HepG2 (cell line): ENCODE data around the gene URAD. TPM values are rescaled to one million over a fixed set of nuclear protein-coding genes. Genes with fewer than 3 reads are reported as not detected.

Source experiments
- ATAC-seq: fragments of 200-7000 bp; cut with Tn5 transposase; 3 replicates; pipeline ENCODE4 v1.9.1; 2020; ENCODE audit warnings: mild to moderate bottlenecking, moderate library complexity
- BruUV-seq: library from RNA; stranded (reverse); fragments of 400-500 nt; replicated peaks from 2 replicates; lab custom pipeline; 2021; lab: Mats Ljungman, UMichigan
- CTCF ChIA-PET: fragments of 300-600 bp; formaldehyde crosslinking; extraction: SDS; loops from one replicate; lab custom pipeline; 2021; ENCODE audit warnings: low total read pairs, inconsistent platforms, low intra/inter-chr PET ratio; lab: Yijun Ruan, JAX
- POLR2A ChIA-PET: fragments of 350-600 bp; sonication (Branson Sonifier 250); formaldehyde crosslinking; loops from one replicate; lab custom pipeline; 2020; ENCODE audit warnings: antibody characterized with exemption, inconsistent platforms; lab: Yijun Ruan, JAX
- DNase-seq: peaks from one replicate; pipeline ENCODE4 v3.0.0-alpha.2; 2015; ENCODE audit warnings: low spot score
- FAIRE-seq: peaks from 3 replicates; lab custom pipeline; 2011; peaks lifted over from hg19 to GRCh38; lab: Jason Lieb, UNC
- H2AFZ ChIP-seq: one replicate; pipeline ENCODE4 v1.6.1; 2011; ENCODE audit warnings: low read length, inconsistent platforms
- H3K27ac ChIP-seq: fragments of 300-600 bp; 3 replicates; pipeline ENCODE4 v1.8.0; 2011; ENCODE audit warnings: mixed run types, mild to moderate bottlenecking, mixed read lengths, low read length, inconsistent platforms; ENCODE audit not compliant: insufficient read depth; ENCODE audit errors: extremely low read length
- H3K27me3 ChIP-seq, 2 experiments: fragments of 200-600 bp in 1 of 2; 2 replicates in 1 of 2; 3 replicates in 1 of 2; pipeline versions ENCODE4 v1.6.0 to v1.8.0; 2011; ENCODE audit warnings: low read length in 2 of 2, mild to moderate bottlenecking in 2 of 2, moderate library complexity in 2 of 2, inconsistent platforms in 1 of 2; ENCODE audit not compliant: insufficient read depth in 2 of 2, control insufficient read depth in 1 of 2
- H3K36me3 ChIP-seq, 2 experiments: fragments of 200-600 bp in 1 of 2; replicated peaks in 1 of 2; 2 replicates in 1 of 2; 3 replicates in 1 of 2; pipeline versions ENCODE4 v1.5.1 to v1.8.0; 2011; ENCODE audit warnings: low read length in 2 of 2, inconsistent platforms in 1 of 2; ENCODE audit not compliant: insufficient read depth in 2 of 2, control insufficient read depth in 1 of 2
- H3K4me1 ChIP-seq: 2 replicates; pipeline ENCODE4 v1.5.1; 2012; ENCODE audit warnings: low read length, inconsistent platforms; ENCODE audit not compliant: insufficient read depth
- H3K4me2 ChIP-seq: 2 replicates; pipeline ENCODE4 v1.6.0; 2011; ENCODE audit warnings: low read depth, low read length, inconsistent platforms
- H3K4me3 ChIP-seq, 3 experiments: fragments of 200-600 bp in 1 of 3; sonication (generic), shearing (Covaris generic) in 1 of 3; replicated peaks in 1 of 3; 2 replicates each; pipeline ENCODE4 v1.5.1; 2011 to 2016; ENCODE audit warnings: low read length in 3 of 3, inconsistent platforms in 2 of 3, low read depth in 2 of 3, mild to moderate bottlenecking in 2 of 3, control low read depth in 1 of 3, mixed read lengths in 1 of 3; ENCODE audit not compliant: insufficient read depth in 1 of 3
- H3K79me2 ChIP-seq: one replicate; pipeline ENCODE4 v1.6.1; 2011; ENCODE audit warnings: low read length, inconsistent platforms; ENCODE audit not compliant: insufficient read depth
- H3K9ac ChIP-seq: 2 replicates; pipeline ENCODE4 v1.6.0; 2011; ENCODE audit warnings: mild to moderate bottlenecking, low read depth, low read length, inconsistent platforms; ENCODE audit not compliant: insufficient read depth
- H3K9me3 ChIP-seq: 2 replicates; pipeline ENCODE4 v1.5.1; 2012; ENCODE audit warnings: mild to moderate bottlenecking, low read length
- H4K20me1 ChIP-seq: 2 replicates; pipeline ENCODE4 v1.6.0; 2011; ENCODE audit warnings: inconsistent platforms, mild to moderate bottlenecking, low read length, moderate library complexity; ENCODE audit not compliant: insufficient read depth
- NFIB ChIP-seq: sonication (generic); formaldehyde crosslinking; IDR thresholded peaks from 2 replicates; pipeline ENCODE4 v1.9.0; 2021; ENCODE audit warnings: missing genetic modification reagents, mild to moderate bottlenecking, borderline replicate concordance
- NR3C1 ChIP-seq: sonication (generic); formaldehyde crosslinking; IDR thresholded peaks from 2 replicates; pipeline ENCODE4 v1.4.0; 2020; ENCODE audit warnings: missing genetic modification reagents
- ZNF280B ChIP-seq: sonication (generic); formaldehyde crosslinking; IDR thresholded peaks from 2 replicates; pipeline ENCODE4 v1.5.0; 2020; ENCODE audit warnings: missing genetic modification reagents, mild to moderate bottlenecking, borderline replicate concordance
- WGBS: methylation state at CpG from one replicate; pipeline ENCODE4 v1.1.6; 2017; ENCODE audit warnings: low lambda C conversion rate; 5-methylcytosine and 5-hydroxymethylcytosine counted together
- in situ Hi-C: cut with HindIII; loops from 2 replicates; pipeline ENCODE4 v1.10.0; 2017; ENCODE audit warnings: low pct_unique_long_range_greater_than_20kb; ENCODE audit not compliant: extremely low pct_ligation_motif_present
- intact Hi-C: fragments of 100-400 bp; cut with micrococcal nuclease; formaldehyde crosslinking; loops from one replicate; pipeline ENCODE4 v1.10.0; 2022; ENCODE audit not compliant: unreplicated experiment
- polyA plus RNA-seq, 8 experiments: library from polyadenylated mRNA; depleted of rRNA in 3 of 8; stranded (reverse) in 7 of 8; unstranded in 1 of 8; fragments of >200 nt; fragmentation: Illumina TruSeq in 4 of 8; extraction: Trizol in 4 of 8; gene quantifications; 2 replicates each; pipeline versions ENCODE4 v1.2.1 to v1.2.3, GENCODE V29; 2011 to 2016; ENCODE audit warnings: low read depth in 4 of 8, missing spikeins in 1 of 8, mixed read lengths in 1 of 8; ENCODE audit not compliant: insufficient read depth in 1 of 8
- total RNA-seq, 5 experiments: library from RNA; depleted of rRNA; stranded (reverse); fragments of >200 nt; fragmentation: Illumina TruSeq; extraction: Trizol; gene quantifications; 2 replicates each; pipeline ENCODE4 v1.2.3, GENCODE V29; 2016; ENCODE audit warnings: low read depth in 1 of 5

The URAD gene
- total and polyA plus RNA-seq, 2 of the 13 experiments (the other 11 are each of a cell fraction or from before 2014, with no cell fraction given): not detected

DNA sequence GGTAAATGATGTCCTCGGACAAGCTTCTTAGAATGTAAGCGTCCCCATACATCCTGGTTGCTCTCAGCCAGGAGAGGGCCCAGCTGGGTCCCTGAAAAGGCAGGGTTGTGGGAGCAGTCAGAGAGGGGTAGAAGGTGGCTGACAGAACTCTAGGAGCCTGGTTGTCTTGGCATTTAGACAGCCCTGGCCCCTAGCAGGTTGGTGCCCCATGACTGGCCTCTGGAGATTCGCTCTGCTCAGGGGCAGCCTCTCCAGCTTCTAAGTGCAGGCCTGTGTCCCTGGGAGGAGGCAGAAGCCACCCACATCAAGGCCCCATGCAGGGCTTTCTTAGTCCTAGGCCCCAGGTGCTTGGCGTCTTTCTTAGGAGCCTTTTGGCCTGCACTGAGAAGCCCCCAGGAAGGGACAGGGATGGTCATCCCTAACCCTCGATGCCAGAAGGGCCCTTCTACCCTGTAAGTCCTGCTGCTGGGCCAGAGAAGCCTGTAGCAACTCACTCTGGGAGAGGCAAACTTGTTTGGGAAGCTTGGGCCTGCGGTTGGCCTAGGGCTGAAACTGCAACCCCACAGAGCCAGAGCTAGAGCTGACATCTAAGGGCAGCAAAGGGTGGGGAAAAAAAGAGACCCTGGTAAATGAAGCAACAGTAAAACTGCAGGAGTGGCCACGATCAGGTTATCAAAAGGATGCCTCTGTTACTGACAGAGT, 16.6 kb downstream of the URAD start (continued):
- TF ChIP-seq ZNF280B (no peak), NFIB (no peak)

- FAIRE-seq: no peak
- Histone ChIP-seq H3K36me3 (no peaks in the 10 kb centered on the region), H3K9ac (no peak overlapping the region), H3K4me1 (peaks cover 21% of the 10 kb centered on the region; the same call in 1 of the 2 replicates), H3K79me2 (no peaks in the 10 kb centered on the region), H3K27me3 (peaks cover 15 to 76% of the 10 kb centered on the region in 2 experiments), H4K20me1 (no peaks in the 10 kb centered on the region), H3K4me2 (no peak overlapping the region), H3K9me3 (no peaks in the 10 kb centered on the region), H3K4me3 (no peak overlapping the region), H2AFZ (no peak overlapping the region), H3K27ac (no peak overlapping the region)
- intact Hi-C loops (no loop called here), in situ Hi-C loops (loop anchor here (10.0 to 25.0 kb wide), 2 partner anchors 606 to 1009 kb away; no protein-coding TSS in a partner anchor)
- TF ChIP-seq NR3C1 (CRISPR knock-in tag): no peak
- CTCF ChIA-PET: no interaction called here
- ATAC-seq: no peak
- no TSS peak for BruUV-seq
- no peak for DNase-seq
- POLR2A ChIA-PET: no interaction called here
- 45% methylated on average over 11 of the region's 13 CpGs for WGBS
These were observed 17.3 kb downstream of the URAD start for GRCh38 chr13:27971236-27971645.
